ENCODE results near the gene BIN2.

GRCh38 chr12:51232642-51233041, 91.3 kb downstream of the BIN2 start:
- TF ChIP-seq POLR2AphosphoS5 (IDR thresholded peaks at IDR 0.05; ENCODE audit: low read depth, low read length) (no peak), TAF1 (IDR thresholded peaks at IDR 0.05; ENCODE audit: borderline replicate concordance, insufficient read depth, low read length) (no peak), SIN3A (IDR thresholded peaks at IDR 0.05; ENCODE audit: borderline replicate concordance, insufficient read depth, low read length) (no peak), REST (IDR thresholded peaks at IDR 0.05; ENCODE audit: insufficient read depth in 1 of 2, low read depth in 2 of 2, low read length in 2 of 2) (no peak), FOXP2 (optimal IDR thresholded peaks at IDR 0.05; ENCODE audit: borderline replicate concordance, extremely low read depth, extremely low read length, insufficient read depth) (no peak)

Data from PFSK-1 (cell line).